H4 (cell line): ENCODE results near the gene TTBK2. TPM values are rescaled to one million over a fixed set of nuclear protein-coding genes. Genes with fewer than 3 reads are reported as not detected.
A peak's percentile ranks its signal among the peaks of the same experiment; 100 is the strongest.
"Not testable (repeated sequence)": the region's sequence is repeated elsewhere in the genome, so short reads cannot be mapped to it uniquely, and the experiment has no call there.

ENCODE experiments used
- DNase-seq: peaks from one replicate; pipeline ENCODE4 v3.0.0-alpha.2; 2015; ENCODE audit warnings: low spot score
- total RNA-seq: library from RNA; depleted of rRNA; stranded (reverse); fragments of >200 nt; shearing (Covaris generic); gene quantifications from 2 replicates; pipeline ENCODE4 v1.2.3, GENCODE V29; 2014

TTBK2 gene
- total RNA-seq, 1 experiment from 2014 or later = 5.0 TPM

DNA sequence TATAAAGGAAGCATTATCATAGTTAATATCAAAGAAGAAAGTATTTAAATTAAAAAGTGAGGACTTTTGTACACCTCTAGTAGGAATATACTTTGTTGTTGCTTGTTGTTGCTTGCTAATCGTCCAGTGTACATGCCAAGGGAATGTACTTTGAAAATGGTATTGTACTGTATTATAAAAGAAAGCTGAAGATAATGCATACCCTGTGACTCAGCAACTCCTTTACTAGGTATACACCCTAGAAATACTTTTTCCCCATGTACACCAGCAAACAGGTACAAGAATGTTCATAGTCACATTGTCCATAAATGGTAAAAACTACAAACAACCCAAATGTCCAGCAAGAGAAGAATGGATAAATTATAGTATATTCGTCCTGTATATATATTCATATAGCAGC is 12.0 kb downstream of the TTBK2 start:
- DNase-seq = no peak

DNA sequence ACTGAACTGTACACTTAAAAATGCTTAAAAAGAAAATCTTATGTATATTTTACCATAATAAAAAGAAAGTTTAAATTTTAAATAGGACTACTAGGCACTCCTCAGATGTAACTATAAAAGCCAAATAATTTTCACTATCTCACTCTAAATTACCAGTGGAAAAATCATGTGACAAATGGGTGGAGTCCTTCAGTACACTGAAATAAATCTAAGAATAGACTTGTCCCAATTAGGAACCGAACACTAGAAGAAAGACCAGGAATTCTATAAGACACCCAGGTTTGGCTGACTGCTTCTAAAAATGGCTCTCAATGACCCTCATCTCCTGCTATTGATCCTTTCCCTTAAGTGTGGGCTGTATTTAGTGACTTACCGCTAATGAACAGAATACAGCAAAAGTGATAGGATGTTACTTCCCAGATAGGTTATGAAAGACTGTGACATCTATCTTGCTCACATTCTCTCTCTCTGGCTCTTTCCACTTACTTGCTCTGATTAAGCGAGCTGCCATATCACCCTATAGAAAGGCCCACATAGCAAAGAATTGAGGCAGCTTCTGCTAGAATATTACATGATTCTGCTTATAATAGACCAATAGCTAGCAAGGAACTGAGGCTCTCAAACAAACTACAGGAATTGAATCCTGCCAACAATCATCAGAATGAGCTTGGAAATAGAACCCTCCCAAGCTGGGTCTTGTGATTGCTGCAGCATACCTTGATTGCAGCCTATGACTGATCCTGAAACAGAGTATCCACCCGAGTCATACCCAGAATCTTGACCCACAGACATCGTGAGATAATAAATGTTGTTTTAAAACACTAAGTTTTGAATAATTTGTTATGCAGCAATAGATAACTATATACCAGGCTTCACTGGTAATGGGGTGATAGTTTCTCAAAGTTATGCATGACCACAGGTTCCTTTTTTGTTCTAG is 16.9 kb downstream of the TTBK2 start:
- DNase-seq = no peak

DNA sequence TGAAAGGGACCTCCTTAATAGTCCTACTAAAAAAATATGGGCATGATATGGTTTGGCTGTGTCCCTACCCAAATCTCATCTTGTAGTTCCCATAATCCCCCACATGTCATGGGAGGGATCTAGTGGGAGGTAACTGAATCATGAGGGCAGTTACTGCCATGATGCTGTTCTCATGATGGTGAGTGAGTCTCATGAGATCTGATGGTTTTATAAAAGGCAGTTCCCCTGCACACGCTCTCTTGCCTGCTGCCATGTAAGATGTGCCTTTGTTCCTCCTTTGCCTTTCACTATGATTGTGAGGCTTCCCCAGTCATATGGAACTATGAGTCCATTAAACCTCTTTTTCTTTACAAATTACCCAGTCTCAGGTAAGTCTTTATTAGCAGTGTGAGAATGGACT is 26.7 kb downstream of the TTBK2 start:
- not testable (repeated sequence) for DNase-seq

DNA sequence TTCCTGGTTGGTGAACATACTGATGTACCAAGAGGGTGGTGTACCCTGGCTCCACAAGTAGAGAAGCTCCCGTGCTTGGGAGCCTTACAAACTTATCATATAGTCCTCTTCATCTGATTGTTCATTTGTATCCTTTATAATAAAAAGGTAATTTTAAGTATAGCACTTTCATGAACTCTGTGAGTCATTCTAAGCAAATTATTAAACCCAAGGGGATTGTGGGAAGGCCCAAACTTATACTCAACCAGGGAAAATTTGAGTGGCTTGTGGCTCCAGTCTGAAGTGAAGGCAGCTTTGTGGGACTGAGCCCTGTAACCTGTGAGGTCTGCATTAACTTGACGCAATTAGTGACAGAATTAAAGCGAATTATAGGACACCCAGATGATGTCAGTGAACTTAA is 29.0 kb downstream of the TTBK2 start:
- no peak for DNase-seq

DNA sequence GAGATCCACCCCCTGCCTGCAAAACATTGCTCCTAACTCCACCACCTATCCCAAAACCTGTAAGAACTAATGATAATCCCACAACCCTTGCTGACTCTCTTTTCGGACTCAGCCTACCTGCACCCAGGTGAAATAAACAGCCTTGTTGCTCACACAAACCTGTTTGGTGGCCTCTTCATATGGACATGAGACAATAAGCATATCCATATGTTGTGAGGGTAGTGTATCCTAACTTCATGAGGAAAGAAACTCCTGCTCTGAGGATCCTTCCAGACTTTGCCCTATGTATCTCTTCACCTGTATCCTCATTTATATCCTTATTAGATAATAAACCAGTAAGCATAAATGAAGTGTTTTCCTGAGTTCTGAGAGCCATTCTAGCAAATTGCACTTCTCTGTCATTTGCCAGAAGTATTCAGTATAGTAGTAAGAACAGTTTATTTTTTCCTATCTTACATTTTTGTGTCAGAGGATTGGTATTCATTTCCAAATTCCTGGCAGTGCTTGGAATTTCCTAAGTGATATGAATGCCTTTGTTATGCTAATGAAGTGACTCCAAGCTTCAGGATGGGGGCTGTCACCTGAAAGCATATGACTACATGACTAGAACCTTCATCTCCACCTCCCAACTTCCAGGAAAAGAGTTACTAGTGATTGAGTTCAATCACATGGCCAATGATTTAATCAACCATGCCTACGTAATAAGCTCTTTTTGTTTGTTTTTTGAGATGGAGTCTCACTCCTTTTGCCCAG is 30.2 kb downstream of the TTBK2 start:
- peak; percentile 26 for DNase-seq

DNA sequence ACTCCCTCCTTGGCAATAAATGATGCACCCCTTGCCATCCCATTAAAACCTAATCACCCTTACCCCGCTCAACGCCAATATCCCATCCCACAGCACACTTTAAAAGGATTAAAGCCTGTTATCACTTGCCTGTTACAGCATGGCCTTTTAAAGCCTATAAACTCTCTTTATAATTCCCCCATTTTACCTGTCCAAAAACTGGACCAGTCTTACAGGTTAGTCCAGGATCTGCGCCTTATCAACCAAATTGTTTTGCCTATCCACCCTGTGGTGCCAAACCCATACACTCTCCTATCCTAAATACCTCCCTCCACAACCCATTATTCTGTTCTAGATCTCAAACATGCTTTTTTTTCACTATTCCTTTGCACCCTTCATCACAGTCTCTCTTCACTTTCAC is 33.2 kb downstream of the TTBK2 start:
- DNase-seq = not testable (repeated sequence)

DNA sequence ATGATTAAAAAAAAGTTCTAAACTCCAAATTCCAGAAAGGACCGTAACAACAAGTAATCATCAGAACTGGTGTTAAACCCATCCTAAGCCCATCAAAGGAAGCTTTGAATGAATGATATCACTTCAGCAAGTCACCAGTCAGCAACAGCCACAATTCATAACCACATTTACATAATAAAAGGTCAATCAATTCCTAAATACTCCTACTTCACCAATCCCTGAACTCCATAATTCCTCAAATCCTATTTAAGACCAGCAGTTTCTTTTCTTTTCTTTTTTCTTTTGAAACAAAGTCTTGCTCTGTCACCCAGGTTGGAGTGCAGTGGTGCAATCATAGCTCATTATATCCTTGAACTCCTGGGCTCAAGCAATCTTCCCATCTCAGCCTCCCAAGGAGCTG is 40.5 kb downstream of the TTBK2 start:
- DNase-seq = no peak

DNA sequence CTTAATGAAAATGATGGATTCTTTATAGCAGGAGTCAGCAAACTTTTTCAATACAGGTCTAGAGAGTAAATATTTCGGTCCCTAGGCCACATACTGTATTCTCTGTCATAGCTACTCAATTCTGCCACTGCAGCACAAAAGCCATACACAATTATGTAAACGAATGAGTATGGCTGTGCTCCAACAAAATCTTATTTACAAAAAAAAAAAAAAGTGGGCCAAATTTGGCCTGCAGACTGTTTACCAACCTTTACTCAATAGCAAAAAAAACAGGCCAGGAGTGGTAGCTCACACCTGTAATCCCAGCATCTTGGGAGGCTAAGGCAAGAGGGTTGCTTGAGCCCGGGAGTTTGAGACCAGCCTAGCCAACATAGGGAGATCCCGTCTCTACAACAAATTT is 41.1 kb downstream of the TTBK2 start:
- DNase-seq = no peak

DNA sequence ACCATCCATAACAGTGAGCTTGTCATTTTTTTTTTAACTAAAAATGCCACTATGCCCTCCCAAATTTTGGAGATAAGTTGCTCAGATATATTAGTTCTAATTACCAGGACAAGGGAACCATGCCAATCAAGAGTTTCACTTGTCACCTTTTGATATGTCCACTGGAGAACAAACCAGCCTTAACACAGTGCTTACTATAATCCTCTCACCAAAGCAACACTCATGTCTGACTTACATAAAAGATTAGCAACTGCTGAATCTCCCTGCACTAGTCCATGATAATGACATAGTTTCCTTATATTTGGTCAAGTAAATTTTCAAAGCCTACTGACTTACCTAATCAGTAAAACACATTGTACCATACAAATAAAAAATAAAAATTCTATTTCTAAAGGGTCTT is 44.4 kb downstream of the TTBK2 start:
- no peak for DNase-seq

DNA sequence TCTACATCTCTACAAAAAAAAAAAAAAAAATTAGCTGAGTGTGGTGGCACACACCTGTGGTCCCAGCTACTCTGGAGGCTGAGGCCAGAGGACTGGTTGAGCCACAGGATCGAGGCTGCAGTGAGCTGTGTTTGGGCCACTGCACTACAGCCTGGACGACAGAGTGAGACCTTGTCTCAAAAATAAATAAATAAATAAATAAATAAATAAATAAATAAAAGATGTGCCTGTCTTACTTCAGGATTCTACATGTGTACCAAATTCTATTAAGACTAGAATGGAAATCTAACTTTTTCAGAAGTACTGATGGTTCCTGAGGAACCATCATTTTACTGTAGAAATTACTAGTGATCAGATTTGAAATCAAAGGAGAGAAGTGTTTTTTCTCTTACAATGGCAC is 51.9 kb downstream of the TTBK2 start:
- no peak for DNase-seq

DNA sequence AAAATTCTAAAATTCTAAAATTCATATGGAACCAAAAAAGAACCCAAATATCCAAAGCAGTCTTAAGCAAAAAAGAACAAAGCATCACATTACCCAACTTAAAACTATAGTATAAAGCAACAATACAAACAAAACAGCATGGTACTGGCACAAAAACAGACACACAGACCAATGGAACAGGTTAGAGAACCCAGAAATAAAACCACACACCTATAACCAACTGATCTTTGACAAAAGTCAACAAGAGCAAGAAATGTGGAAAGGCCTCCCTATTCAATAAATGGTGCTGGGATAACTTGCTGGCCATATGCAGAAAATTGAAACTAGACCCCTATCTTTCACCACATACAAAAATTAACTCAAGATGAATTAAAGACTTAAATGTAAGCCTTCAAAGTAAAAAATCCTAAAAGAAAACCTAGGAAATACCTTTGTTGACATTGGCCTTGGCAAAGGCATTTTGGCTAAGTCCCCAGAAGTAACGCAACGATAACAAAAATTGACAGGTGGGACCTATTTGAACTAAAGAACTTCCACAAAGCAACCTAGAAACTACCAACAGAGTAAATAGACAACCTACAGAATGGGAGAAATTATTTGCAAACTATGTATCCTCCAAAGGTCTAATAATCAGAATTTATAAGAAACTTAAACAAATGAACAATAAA is 56.9 kb downstream of the TTBK2 start:
- DNase-seq = no peak

DNA sequence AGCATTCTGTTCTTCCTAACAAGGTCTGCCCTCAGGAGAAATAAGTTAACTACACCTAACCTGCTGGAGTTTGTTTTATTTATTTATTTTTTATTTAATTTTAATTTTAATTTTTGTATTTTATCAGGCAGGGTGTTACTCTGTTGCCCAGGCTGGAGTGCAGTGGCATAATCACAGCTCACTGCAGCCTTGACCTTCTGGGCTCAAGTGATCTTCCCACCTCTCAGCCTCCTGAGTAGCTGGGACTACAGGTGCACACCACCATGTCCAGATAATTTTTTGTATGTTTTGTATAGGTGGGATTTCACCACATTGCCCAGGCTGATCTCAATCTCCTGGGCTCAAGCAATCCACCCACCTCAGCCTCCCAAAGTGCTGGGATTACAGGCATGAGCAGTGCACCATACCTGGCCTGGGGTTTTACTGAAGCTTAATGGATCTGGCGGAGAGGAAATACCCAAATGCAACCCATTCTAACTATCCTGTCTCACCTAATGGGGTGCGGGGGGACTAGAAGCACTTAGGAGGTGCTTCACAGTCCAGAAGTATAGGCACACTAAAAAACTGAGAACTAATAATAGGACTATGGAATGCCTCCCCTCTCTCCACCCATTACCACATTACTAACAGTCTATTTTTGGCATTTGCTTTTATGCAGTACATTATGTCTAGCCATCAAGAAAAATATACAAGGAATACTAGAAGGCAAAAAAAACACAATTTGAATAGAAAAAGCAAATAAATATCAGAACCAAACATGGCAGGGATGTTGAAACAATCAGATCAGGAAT is 61.4 kb downstream of the TTBK2 start:
- no peak for DNase-seq

DNA sequence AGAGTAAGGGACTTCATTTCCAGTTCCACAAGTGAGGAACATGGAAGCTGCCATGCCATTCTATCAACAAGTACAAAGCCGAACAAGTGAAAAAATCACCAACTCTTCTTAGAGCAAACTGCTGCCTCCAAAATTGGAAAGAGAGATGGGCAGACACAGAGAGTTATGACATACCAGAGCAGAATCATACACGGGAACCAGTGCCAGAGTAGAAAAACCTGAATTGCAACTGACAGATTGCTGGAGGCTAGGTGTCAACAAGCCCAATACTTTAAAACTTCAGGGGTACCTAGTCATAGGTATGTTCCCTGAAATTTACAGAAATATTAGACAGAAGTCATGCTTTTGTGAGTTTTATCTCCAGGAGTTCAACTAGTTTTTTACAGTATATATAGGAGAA is 62.0 kb downstream of the TTBK2 start:
- no peak for DNase-seq

DNA sequence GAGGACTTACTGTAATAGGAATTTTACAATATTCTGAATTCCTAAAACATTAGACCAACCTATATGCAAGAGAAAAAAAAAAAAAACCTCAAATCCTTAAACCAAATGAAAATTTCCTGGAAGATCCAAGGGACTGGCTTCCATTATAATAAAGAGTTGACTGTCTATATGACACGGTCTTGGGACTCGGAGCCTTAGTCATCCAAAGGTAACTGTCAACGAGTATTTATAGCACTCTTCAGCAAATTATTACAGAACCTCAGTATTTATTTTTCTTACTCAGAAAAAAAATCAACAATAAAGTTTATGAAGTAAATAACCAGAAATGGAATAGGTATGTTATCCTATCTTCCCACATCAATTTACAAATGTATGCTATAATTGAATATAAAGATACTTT is 66.0 kb downstream of the TTBK2 start:
- no peak for DNase-seq

DNA sequence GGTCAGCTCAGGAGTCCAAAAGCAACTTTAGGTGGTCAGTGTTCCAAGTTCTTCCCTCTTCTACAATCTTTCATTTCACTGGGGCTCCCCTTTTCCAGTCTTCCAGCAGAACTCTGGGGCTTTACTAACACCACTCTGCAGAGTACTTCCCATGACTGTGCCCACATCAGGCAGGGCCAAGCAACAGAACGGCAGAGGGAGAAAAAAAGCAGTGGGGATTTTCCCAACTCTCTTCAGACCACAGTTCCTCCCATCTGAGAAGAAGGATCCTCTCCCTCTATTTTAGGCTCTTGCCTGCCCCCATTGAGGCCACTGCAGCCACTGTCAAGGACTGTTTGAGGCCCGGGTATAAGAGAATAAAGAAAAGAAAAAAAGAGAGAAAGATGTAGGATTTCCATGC is 70.7 kb downstream of the TTBK2 start:
- no peak for DNase-seq

DNA sequence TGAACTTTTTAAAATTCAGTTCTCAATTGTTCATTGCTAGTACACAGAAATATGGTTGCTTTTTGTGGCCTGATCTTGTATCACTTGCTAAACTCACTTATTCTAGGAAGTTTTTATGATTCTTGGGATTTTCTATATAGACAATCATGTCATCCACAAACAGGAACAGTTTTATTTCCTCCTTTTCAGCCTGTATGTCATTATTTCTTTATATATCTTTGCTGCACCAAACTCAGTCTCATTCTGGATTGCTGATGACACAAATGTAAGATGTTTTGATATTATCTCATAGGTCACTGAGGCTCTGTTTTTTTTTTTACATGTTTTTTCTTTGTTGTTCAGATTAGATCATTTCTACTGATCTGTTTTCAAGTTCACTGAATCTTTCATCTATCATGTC is 71.7 kb downstream of the TTBK2 start:
- DNase-seq = no peak

DNA sequence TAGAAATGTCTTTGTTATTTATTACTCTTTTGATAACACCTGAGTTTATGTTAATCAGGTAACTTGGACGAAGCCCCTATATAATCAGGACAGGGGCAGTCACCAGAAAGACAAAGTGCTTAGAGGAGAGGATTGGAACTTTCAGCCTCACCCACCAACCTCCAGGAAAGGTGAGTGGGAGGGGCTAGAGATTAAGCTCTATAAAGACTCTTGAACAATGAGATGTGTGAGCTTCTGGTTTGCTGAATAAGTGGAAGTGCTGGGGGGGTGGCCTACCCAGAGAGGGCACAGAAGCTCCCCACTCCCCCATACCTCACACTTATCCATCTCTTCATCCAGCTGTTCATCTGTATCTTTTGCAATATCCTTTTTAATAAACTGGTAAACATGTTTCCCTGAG is 73.9 kb downstream of the TTBK2 start:
- DNase-seq = no peak

DNA sequence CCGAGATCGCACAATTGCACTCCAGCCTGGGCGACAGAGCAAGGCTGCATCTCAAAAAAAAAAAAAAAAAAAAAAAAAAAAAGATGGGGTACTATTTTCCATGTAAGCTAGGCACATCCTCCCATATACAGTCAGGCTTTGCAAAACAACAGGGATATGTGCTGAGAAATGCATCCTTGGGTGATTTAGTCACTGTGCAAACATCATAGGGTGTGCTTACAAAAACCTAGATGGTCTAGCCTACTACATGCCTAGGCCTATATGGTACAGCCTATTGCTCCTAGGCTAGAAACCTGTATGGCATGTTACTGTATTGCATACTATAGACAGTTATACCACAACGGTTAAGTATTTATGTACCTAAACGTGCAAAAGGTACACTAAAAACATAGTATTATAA is 75.0 kb downstream of the TTBK2 start:
- DNase-seq = no peak

DNA sequence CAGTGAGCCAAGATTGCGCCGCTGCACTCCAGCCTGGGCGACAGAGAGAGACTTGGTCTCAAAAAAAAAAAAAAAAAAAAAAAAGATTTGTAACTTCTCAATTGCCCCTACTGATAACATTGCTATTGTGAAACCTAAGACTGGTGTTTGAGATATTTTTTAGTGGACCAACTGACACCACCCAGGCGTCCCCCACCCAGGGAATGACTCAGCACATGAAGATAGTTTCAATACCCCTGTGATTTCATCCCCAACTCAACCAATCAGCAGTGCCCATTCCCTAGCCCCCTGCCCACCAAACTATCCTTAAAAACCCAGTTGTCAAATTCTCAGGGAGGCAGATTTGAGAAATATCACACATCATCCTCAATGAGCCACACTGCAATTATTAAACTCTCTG is 76.9 kb downstream of the TTBK2 start:
- no peak for DNase-seq

DNA sequence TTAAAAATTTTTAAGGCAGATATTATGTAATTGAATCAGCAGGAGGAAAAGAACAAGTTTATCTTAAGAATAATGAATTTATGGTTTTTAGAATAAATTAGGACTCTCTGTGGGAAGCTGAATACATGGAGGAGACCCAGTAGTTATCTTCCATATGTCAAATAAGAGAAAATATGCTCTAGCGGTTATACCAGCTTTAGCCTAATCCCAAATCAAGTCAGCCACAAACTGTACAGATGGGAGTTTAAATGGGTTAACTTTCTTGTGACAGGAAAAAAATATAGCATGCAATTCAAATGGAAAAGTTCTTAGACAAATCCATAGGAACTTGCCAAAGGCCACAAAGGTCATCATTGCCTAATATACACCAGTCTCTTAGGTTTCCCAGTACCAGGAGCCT is 84.3 kb downstream of the TTBK2 start:
- no peak for DNase-seq

DNA sequence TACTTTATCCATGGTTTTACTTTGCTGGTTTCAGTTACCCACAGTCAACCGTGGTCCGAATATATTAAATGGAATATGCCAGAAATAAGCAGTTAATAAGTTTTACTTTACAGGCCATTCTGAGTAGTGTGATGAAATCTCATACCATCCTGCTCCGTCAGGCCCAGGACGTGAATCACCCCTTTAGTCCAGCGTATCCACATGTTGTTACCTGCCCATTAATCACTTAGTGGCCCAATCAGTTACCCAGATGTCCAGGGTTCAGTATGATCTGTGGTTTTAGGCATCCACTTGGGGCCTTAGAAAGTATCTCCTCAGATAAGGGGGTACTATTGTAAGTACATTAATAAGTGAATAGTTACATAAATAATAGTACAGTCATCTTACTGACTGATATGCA is 88.0 kb downstream of the TTBK2 start:
- DNase-seq = peak; percentile 9
